NCI-H1048 (cell line): Measurements from ENCODE around the gene ELP4.
"Not testable (repeated sequence)": the region's sequence is repeated elsewhere in the genome, so short reads cannot be mapped to it uniquely, and the experiment has no call there.

Experiments used
- DNase-seq: peaks from one replicate; lab custom pipeline; 2025; lab: John Stamatoyannopoulos, UW

ELP4 gene

GRCh38 chr11:31555938-31556337, 46.4 kb downstream of the ELP4 start:
- DNase-seq = no peak

GRCh38 chr11:31558001-31558400, 48.4 kb downstream of the ELP4 start:
- DNase-seq = no peak

- no peak for DNase-seq
These were observed 51.4 kb downstream of the ELP4 start for GRCh38 chr11:31560842-31561476.

DNA sequence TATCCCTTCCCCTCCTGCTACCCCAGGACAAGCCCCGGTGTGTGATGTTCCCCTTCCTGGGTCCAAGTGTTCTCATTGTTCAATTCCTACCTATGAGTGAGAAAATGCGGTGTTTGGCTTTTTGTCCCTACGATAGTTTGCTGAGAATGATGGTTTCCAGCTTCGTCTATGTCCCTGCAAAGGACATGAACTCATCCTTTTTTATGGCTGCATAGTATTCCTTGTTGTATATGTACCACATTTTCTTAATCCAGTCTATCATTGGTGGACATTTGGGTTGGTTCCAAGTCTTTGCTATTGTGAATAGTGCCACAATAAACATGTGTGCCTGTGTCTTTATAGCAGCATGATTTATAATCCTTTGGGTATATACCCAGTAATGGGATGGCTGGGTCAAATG, 55.0 kb downstream of the ELP4 start:
- DNase-seq = not testable (repeated sequence)

- not testable (repeated sequence) for DNase-seq
These were observed 64.6 kb downstream of the ELP4 start for GRCh38 chr11:31574133-31574532.

DNA sequence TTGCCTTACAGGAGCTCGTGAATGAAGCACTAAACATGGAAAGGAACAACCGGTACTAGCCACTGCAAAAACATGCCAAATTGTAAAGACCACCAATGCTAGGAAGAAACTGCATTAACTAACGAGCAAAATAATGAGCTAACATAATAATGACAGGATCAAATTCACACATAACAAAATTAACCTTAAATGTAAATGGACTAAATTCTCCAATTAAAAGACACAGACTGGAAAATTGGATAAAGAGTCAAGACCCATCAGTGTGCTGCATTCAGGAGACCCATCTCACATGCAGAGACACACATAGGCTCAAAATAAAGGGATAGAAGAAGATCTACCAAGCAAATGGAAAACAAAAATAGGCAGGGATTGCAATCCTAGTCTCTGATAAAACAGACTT, 66.2 kb downstream of the ELP4 start:
- not testable (repeated sequence) for DNase-seq

- not testable (repeated sequence) for DNase-seq
These were observed 69.8 kb downstream of the ELP4 start for GRCh38 chr11:31579412-31579811.

GRCh38 chr11:31582697-31583096, 73.1 kb downstream of the ELP4 start:
- DNase-seq = no peak

DNA sequence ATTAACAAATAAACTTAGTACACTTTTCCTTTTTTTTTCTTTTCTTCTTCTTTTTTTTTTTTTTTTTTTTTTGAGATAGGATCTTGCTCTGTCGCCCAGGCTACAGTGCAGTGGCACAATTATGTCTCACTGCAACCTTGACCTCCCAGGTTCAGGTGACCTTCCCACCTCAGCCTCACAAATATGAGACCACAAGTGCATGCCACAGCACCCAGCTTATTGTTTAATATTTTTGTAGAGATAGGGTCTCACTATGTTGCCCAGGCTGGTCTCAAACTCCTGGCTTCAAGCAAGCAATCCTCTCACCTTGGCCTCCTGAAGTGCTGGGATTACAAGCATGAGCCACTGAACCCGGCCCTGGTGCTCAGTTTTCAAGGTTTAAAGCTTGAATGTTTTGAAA, 88.9 kb downstream of the ELP4 start:
- no peak for DNase-seq

- no peak for DNase-seq
These were observed 92.2 kb downstream of the ELP4 start for GRCh38 chr11:31601635-31602282.

- no peak for DNase-seq
These were observed 97.3 kb downstream of the ELP4 start for GRCh38 chr11:31606893-31607292.

DNA sequence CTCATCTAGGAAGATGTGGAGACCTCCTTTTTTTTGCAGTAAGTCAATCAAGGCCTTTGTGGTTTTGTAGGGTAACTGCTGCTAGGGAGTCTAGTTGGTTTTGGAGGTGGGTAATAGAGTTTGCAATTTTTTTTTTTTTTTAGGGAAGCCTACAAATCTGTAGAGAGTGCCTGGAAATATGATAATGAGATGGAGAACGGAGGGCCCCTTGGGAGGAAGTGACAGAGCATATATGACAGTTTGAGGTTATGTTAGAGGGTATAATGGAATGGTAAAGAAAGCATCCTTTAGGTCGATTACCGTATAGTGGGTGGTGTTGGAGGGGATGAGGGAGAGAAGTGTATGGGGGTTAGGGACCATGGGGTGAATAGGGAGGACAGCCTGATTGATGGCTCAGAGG, 98.3 kb downstream of the ELP4 start:
- no peak for DNase-seq

DNA sequence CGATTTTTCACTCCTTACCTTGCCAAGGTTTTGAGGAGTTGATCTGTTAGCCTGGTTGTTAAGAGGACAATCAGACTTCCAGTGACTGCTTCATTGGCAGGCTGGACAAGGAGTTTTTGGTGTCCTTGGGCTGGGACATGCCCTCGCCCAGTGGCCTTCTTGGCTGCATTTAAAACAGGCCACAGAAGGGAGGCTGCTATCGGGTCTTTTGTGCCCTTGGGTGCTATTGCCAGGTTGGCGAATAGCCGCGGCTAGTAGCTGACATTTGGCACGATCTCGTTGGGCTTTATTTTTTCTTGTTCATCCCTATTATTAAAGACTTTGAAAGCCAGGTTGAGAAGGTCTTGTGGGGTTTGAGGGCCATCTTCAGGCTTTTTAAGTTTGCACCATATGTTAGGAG, 99.4 kb downstream of the ELP4 start:
- no peak for DNase-seq

DNA sequence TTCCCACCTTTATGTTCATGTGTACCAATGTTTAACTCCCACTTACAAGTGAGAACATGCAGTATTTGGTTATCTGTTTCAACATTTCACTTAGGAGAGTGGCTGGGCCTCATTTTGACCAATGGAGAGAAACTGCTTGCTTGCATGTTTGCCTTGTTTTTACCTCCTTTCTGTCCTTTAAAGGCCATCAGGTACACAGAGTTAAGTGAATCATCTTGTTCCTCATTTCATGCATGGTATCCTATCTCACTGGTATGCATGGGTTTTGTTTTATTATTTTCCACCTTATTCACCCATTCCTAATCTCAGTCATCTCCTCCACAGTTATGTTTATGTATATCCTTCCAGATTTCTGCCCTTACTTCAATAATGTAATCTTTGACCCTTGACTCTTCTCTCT, 101.0 kb downstream of the ELP4 start:
- no peak for DNase-seq

- no peak for DNase-seq
These were observed 107.7 kb downstream of the ELP4 start for GRCh38 chr11:31617246-31617645.

DNA sequence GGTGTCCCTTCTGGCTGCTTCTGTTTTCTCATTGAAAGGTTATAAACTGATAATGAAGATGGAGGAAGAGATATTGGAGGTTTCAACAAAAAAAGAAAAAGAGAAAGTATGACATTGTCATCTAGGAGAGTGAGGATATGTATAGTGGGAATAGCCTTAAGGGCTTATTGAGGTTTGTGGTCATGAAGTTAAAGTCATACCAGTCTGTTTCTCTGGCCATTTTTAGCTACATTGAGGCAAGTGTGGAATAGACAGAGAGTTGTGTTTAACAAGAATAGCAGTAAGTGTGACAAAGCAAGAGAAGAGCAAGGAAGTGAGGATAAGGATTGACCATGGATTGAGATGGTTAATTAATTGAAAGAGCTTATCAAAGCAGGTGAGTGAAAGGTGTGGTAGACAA, 110.4 kb downstream of the ELP4 start:
- no peak for DNase-seq

GRCh38 chr11:31620434-31620833, 110.9 kb downstream of the ELP4 start:
- no peak for DNase-seq

GRCh38 chr11:31625868-31626267, 116.3 kb downstream of the ELP4 start:
- no peak for DNase-seq

GRCh38 chr11:31628111-31628510, 118.5 kb downstream of the ELP4 start:
- no peak for DNase-seq

DNA sequence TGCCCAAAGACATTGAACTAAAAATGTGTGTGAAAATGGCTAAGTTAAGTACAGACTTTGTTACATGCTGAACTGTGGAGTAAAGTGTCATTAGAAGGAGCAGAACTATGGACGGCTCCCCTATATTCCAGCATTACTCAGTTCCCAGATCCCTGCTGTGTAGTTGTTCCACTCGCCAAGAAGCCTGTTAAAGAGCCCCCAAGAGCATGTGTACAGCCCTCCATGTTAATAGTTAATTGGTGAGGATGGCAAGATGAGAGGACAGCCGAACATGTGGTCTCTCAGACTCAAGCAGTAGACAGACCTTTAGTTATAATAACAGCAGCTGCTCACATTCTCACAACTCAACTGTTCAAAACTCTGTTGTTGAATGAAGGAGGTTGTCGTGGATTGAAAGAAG, 127.4 kb downstream of the ELP4 start:
- no peak for DNase-seq

- no peak for DNase-seq
These were observed 131.0 kb downstream of the ELP4 start for GRCh38 chr11:31640611-31641010.

DNA sequence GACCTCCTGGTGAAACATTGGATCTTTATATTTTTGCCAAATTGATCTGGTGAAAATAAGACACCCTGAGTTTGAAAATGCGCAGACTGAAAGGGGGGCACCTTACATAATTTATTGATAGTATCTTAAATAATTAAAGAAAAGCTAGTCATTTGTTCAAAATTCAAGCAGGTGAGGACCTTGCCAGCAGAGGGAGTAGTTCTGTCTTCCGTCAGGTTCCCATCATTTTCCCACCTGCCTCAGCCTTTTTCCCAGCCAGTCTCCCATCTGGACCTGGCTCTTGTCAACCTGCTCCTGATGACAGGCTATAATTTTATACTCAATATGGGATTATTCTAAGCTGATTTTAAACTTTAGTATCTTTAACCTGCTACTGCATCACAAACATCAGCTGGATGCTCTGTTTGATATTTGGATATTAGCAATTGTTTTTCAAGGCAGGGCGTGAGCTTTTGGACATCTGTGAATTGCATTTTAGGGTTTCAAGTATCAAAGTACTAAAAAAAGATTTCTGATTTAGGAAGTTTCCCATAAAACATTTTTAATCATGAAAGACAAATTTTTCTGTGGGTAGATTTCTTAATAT, 132.0 kb downstream of the ELP4 start:
- no peak for DNase-seq

DNA sequence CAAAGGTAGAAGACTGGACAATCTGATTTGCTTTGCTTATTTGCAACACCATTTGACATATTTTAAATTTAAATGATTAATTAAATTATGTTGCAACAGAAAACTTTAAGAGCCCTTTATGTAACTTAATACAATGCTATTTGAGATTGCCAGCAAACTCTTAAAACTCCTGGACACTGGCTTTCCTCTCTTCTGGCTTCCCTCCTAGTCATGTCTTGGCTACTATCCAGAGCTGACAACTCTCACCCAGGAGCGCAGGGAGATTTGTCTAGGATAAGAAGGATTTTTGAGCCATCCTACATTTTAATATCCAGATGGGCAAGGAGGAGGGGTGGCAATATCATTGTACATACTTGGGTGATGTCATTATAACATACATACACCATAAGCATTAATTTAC, 134.3 kb downstream of the ELP4 start:
- DNase-seq = no peak

DNA sequence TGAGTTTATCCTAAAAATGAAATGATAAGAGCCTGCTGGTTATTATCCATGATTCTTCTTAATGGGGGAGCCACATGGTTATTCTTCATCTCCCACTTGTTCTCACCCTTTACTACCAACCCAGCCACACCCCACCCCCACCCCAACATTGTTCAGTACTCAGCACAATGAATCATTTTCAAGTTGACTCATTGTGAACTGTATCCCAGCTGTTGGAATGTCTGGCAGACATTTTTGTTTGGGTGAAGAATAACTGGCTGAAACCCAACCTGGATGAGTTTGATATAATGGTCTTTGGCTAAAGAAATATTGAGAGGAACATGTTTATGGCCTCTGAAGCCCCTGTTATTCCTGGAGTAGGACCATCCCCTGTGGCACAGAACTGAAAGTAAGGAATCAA, 136.2 kb downstream of the ELP4 start:
- DNase-seq = no peak
